ENCODE data around the gene DGKH. TPM values are rescaled to one million over a fixed set of nuclear protein-coding genes. Genes with fewer than 3 reads are reported as not detected.

DGKH gene
- total and polyA plus RNA-seq, 2 of the 13 experiments (the other 11 are each of a cell fraction or from before 2014, with no cell fraction given), result 0.01 to 0.13 TPM

GRCh38 chr13:42216422-42216735 is 167.9 kb downstream of the DGKH start (continued):
- TF ChIP-seq AKNA (CRISPR knock-in tag; IDR thresholded peaks at IDR 0.05; ENCODE audit: borderline replicate concordance) (no peak), ZBTB10 (CRISPR knock-in tag; IDR thresholded peaks at IDR 0.05; ENCODE audit: borderline replicate concordance) (no peak), ZNF326 (CRISPR knock-in tag; IDR thresholded peaks at IDR 0.05; ENCODE audit: borderline replicate concordance) (no peak), KLF12 (CRISPR knock-in tag; IDR thresholded peaks at IDR 0.05; ENCODE audit: borderline replicate concordance) (no peak), ZNF292 (CRISPR knock-in tag; IDR thresholded peaks at IDR 0.05; ENCODE audit: borderline replicate concordance, low read depth) (no peak), CC2D1A (CRISPR knock-in tag; IDR thresholded peaks at IDR 0.05) (no peak), ZBTB42 (CRISPR knock-in tag; IDR thresholded peaks at IDR 0.05) (no peak), HDAC6 (IDR thresholded peaks at IDR 0.05; ENCODE audit: low read depth, low read length) (no peak), PRMT3 (CRISPR knock-in tag; IDR thresholded peaks at IDR 0.05; ENCODE audit: borderline replicate concordance, low read depth) (no peak)
